ENCODE data around the gene AKAP11. TPM values are rescaled to one million over a fixed set of nuclear protein-coding genes. Genes with fewer than 3 reads are reported as not detected.

AKAP11 gene
- total and polyA plus RNA-seq, 11 donors = 3.8 to 33.7 (median 24.0) TPM

DNA sequence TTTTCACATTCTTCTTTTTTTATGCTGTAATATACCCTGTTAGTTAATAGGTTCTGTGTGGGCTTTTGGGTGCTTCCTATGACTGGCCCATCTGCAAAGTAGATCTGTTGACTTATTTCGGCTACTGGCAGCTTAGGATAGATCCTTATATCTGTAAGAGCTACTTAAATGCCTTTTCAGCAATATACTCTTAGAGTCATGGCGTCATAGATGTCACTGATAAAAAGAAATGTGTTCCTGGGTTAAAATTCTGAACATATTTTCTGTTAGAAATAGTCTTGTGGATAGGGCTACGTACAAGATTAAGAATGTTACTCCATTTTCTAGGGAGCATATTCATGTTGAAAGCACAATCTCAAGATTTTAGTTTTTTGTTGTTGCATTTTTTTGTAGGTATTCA, 4.7 kb downstream of the AKAP11 start:
- TF ChIP-seq POLR2A (IDR thresholded peaks at IDR 0.05) = no peak
- TF ChIP-seq, protein P1, sequence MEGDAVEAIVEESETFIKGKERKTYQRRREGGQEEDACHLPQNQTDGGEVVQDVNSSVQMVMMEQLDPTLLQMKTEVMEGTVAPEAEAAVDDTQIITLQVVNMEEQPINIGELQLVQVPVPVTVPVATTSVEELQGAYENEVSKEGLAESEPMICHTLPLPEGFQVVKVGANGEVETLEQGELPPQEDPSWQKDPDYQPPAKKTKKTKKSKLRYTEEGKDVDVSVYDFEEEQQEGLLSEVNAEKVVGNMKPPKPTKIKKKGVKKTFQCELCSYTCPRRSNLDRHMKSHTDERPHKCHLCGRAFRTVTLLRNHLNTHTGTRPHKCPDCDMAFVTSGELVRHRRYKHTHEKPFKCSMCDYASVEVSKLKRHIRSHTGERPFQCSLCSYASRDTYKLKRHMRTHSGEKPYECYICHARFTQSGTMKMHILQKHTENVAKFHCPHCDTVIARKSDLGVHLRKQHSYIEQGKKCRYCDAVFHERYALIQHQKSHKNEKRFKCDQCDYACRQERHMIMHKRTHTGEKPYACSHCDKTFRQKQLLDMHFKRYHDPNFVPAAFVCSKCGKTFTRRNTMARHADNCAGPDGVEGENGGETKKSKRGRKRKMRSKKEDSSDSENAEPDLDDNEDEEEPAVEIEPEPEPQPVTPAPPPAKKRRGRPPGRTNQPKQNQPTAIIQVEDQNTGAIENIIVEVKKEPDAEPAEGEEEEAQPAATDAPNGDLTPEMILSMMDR (IDR thresholded peaks at IDR 0.05) = no peak
- H3K9me3 ChIP-seq = no peaks in the 10 kb centered on the region
- H3K4me1 ChIP-seq = peaks cover 0 to 51% (median 17%) of the 10 kb centered on the region in 12 donors
- H3K4me3 ChIP-seq = no peak overlapping the region
- H3K27me3 ChIP-seq = no peaks in the 10 kb centered on the region
- no peak overlapping the region for H3K27ac ChIP-seq
- no peaks in the 10 kb centered on the region for H3K36me3 ChIP-seq
- WGBS, 4 donors = 92 to 95% (median 93%) methylated on average over 3 of the region's 3 CpGs
- no peak for ATAC-seq
- intact Hi-C loops (cut with DNase I) = no loop called here
- DNase-seq = no peak

DNA sequence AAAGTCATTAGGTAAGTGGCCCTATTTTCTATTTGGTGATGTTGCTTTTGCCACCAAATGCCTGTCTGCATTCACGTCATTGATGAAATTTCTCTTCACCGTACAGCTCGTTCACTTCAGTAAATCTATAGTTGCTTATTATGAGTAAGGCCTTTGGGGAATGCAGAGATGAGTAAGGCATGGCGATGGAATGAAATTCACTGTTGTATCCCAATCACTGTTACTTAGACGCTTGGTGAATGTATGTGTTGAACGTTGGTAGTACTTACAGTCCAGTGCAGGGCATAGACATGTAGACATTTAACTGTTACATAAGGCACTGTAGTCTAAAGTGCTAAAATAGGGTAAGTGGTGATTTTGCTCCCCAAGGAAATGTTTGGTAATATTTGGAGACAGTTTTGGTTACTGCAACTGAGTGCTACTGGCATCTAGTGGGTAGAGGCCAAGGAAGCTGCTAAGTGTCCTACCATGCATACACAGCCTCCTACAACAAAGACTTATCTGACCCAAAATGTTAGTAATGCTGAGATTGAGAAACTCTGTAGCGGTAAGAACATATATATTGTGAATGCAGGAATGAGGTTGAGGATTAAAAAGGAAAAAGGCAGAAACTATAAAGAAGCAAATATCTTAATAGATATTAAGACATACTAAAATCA, 5.8 kb downstream of the AKAP11 start:
- H3K4me3 ChIP-seq = no peak overlapping the region
- no peaks in the 10 kb centered on the region for H3K9me3 ChIP-seq
- ATAC-seq (no peak), DNase-seq (no peak)
- no peak for TF ChIP-seq POLR2A (IDR thresholded peaks at IDR 0.05)
- TF ChIP-seq, protein P1 (IDR thresholded peaks at IDR 0.05) = no peak
- no peaks in the 10 kb centered on the region for H3K36me3 ChIP-seq
- intact Hi-C loops (cut with DNase I) = no loop called here
- 90 to 93% (median 93%) methylated on average over 7 of the region's 7 CpGs for WGBS, 4 donors
- H3K4me1 ChIP-seq = peaks cover 0 to 47% (median 16%) of the 10 kb centered on the region in 12 donors
- H3K27me3 ChIP-seq = no peaks in the 10 kb centered on the region
- H3K27ac ChIP-seq = no peak overlapping the region

DNA sequence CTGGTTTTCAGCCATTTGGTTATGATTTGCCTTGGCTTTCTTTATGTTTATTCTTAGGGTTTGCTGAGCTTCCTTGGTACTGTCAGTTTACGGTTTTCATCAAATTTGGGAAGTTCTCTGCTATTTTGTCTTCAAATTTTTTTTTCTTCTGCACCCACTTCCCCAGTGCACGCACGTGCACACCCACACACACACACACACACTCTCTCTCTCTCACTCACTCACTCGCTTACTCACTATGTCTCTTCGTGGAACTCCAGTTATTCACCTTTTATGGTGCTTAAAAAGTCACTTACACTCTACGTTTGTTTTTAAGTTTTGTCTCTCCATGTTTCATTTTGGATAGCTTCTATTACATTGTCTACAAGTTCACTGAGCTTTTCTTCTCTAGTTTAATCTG, 7.1 kb downstream of the AKAP11 start:
- H3K36me3 ChIP-seq = no peaks in the 10 kb centered on the region
- no peak overlapping the region for H3K4me3 ChIP-seq
- H3K4me1 ChIP-seq = peaks cover 0 to 44% (median 9%) of the 10 kb centered on the region in 12 donors
- WGBS, 4 donors = 87 to 90% (median 88%) methylated on average over 6 of the region's 6 CpGs
- no peaks in the 10 kb centered on the region for H3K27me3 ChIP-seq
- DNase-seq (no peak), ATAC-seq (peak in 2 of 4 donors; percentile 12 to 24)
- no peaks in the 10 kb centered on the region for H3K9me3 ChIP-seq
- H3K27ac ChIP-seq = peak overlapping the region in 1 of 12 donors; percentile 65
- intact Hi-C loops (cut with DNase I) = no loop called here
- TF ChIP-seq POLR2A (IDR thresholded peaks at IDR 0.05) = no peak
- TF ChIP-seq, protein P1 (IDR thresholded peaks at IDR 0.05) = no peak

GRCh38 chr13:42279986-42280385, 8.0 kb downstream of the AKAP11 start:
- 33 to 43% (median 40%) methylated on average over 1 of the region's 1 CpG for WGBS, 4 donors
- TF ChIP-seq, protein P1 (IDR thresholded peaks at IDR 0.05) = no peak
- TF ChIP-seq POLR2A (IDR thresholded peaks at IDR 0.05) = no peak

More at GRCh38 chr13:42279986-42280385, 8.0 kb downstream of the AKAP11 start:
- Histone ChIP-seq H3K9me3 (no peaks in the 10 kb centered on the region), H3K27ac (peak overlapping the region in 1 of 12 donors; percentile 65), H3K4me3 (no peak overlapping the region), H3K36me3 (peaks cover 0 to under 1% (median 0%) of the 10 kb centered on the region in 9 donors), H3K4me1 (peaks cover 0 to 36% (median 9%) of the 10 kb centered on the region in 12 donors), H3K27me3 (no peaks in the 10 kb centered on the region)
- intact Hi-C loops (cut with DNase I) = no loop called here
- ATAC-seq (no peak), DNase-seq (no peak)
